Measurements from ENCODE around the gene CELF2.

The CELF2 gene

DNA sequence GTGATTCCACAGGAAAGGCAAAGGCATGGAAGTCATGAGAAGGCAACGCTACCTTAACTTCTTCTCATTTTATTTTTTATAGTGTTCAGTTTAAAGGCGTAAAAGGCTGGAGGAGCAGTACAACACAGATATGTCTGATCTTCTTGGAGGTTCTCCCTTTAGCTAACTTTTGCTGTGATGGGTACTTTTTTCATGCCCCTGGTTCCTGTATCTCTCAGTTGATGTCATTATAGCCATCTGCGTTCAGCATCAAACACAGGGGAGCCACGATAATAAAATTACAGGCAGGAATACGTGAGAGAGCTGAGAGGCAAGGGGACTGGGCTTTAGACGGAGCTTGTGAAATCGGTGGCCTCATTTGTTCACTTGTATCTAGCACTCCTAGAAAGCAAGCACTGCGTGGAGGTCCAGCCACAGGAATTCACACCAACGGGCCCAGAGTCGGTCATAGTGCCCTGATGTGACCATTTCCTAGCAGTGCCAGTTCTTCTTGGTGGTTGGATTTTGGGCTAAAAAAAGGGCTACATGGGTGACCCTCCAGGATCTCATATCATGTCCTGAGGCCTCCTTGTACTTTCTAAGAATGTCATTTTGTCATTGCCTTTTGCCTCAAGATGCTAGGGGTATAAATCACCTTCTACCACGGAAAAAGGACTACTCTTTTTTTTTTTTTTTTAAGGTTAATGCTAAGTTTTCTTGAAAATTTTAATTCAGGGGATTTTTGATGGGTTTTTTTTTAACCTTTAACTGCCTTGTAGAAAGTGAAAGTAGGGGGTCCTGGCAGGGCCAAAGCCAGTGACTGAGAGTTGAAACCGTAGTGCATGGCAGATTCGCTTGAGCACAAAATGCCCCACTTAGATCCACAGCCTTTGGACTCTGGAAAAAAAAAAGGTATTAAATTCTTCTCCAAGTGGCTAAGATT, 191.5 kb downstream of the CELF2 start:
- DNase-seq (ENCODE audit: low read depth): no peak
- H3K4me3 ChIP-seq (ENCODE audit: low read depth, low read length): no peak overlapping the region
- TF ChIP-seq, protein P1, sequence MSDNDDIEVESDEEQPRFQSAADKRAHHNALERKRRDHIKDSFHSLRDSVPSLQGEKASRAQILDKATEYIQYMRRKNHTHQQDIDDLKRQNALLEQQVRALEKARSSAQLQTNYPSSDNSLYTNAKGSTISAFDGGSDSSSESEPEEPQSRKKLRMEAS (IDR thresholded peaks at IDR 0.05; ENCODE audit: low read depth, low read length): no peak
- no peak for TF ChIP-seq POLR2A (IDR thresholded peaks at IDR 0.05; ENCODE audit: extremely low read depth, insufficient read length)
- TF ChIP-seq, protein P2, sequence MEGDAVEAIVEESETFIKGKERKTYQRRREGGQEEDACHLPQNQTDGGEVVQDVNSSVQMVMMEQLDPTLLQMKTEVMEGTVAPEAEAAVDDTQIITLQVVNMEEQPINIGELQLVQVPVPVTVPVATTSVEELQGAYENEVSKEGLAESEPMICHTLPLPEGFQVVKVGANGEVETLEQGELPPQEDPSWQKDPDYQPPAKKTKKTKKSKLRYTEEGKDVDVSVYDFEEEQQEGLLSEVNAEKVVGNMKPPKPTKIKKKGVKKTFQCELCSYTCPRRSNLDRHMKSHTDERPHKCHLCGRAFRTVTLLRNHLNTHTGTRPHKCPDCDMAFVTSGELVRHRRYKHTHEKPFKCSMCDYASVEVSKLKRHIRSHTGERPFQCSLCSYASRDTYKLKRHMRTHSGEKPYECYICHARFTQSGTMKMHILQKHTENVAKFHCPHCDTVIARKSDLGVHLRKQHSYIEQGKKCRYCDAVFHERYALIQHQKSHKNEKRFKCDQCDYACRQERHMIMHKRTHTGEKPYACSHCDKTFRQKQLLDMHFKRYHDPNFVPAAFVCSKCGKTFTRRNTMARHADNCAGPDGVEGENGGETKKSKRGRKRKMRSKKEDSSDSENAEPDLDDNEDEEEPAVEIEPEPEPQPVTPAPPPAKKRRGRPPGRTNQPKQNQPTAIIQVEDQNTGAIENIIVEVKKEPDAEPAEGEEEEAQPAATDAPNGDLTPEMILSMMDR (IDR thresholded peaks at IDR 0.05; ENCODE audit: low read depth, low read length): no peak
- TF ChIP-seq MYC (IDR thresholded peaks at IDR 0.05; ENCODE audit: low read depth, low read length): no peak

DNA sequence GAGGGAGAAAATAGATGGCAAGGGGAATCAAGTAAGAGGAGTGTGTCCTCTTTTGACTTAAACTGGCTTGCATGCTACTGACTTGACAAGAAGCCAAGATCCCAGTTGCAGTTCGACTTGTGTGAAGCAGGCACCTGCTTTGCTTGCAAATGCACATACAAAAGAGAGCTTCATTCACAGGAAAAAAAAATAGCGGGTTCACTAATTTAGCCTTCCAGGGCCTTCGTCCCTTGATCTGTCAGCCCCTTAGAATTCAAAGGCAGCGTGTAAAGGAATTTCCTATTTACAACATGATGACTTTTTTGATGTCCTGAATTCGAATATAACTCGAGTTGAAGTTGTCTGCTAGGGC, 192.1 kb downstream of the CELF2 start:
- DNase-seq (ENCODE audit: low read depth): no peak
- H3K4me3 ChIP-seq (ENCODE audit: low read depth, low read length): no peak overlapping the region
- no peak for TF ChIP-seq MYC (IDR thresholded peaks at IDR 0.05; ENCODE audit: low read depth, low read length)
- TF ChIP-seq POLR2A (IDR thresholded peaks at IDR 0.05; ENCODE audit: extremely low read depth, insufficient read length): no peak
- TF ChIP-seq, protein P2 (IDR thresholded peaks at IDR 0.05; ENCODE audit: low read depth, low read length): no peak
- TF ChIP-seq, protein P1 (IDR thresholded peaks at IDR 0.05; ENCODE audit: low read depth, low read length): no peak

DNA sequence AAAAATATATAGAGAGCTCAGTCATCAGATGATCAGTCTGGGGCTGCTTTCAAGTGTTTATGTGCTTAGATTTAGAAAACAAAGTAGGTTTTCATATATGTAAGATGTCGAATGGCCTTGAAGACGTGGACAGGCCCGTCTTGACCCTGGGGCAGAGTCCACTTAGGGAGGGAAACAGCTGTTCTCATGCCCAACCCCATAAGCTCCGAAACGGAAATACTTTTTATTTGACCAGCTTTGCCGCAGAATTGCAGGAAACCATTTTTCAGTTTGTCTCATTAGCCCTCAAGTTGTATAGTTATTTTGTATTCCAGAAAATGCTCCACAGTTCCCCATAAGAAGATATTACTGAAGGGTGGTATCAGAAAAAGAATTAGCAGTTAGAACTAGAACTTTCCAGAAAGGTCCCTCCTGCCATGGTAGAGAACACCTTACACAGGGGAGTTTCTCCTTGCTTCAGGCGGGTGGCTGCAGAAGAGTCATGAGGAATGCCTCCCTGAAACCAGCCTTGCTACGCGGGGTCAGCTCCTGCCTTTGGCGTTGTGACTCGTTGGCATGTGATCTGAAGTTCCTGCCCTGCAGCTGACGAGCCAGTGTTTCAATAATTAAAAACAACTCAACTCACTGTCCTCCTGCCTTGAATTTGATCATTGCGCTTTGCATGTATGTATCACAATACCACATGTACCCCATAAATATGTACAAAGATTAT, 192.7 kb downstream of the CELF2 start:
- H3K4me3 ChIP-seq (ENCODE audit: low read depth, low read length): no peak overlapping the region
- TF ChIP-seq, protein P2 (IDR thresholded peaks at IDR 0.05; ENCODE audit: low read depth, low read length): no peak
- TF ChIP-seq, protein P1 (IDR thresholded peaks at IDR 0.05; ENCODE audit: low read depth, low read length): no peak
- TF ChIP-seq POLR2A (IDR thresholded peaks at IDR 0.05; ENCODE audit: extremely low read depth, insufficient read length) (no peak), MYC (IDR thresholded peaks at IDR 0.05; ENCODE audit: low read depth, low read length) (no peak)
- peak; percentile 18 for DNase-seq (ENCODE audit: low read depth)

DNA sequence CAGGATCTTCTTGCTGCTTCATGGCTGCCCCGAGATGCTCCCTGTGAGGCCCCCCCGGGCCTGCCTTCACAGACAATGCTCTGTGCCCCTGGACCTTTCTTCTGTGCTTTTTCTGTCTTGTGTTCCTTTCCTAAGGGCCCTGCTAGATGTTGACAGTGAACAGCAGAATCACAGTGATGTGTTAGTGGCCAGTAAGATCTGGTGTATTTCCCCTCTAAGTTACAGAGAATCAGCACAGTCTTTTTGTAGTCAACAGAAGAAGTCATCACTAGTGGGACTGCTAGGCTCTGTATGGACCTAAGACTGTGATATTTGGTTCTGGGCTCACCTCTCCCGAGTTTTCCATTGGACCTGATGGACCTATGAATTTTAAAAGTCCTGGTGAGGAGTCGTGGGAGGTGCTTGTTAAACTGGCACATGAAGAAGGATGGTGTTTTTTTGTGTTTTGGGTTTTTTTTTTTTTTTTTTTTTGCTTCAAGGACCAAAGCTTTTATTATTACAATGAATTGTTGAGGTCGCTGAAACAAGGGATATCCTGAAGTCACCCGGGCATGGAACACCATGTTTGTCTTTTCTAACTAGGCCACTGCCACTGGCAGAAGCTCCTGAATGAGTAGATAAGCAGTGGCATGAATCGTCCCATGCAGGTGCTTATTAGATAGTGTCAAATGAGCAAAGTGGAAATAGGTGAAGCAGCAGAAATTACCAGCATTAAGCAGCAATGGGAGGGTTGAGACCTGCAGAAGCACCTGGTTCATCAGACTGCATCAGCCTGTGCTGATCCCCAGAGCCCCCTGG, 194.8 kb downstream of the CELF2 start:
- no peak overlapping the region for H3K4me3 ChIP-seq (ENCODE audit: low read depth, low read length)
- DNase-seq (ENCODE audit: low read depth): no peak
- no peak for TF ChIP-seq POLR2A (IDR thresholded peaks at IDR 0.05; ENCODE audit: extremely low read depth, insufficient read length)
- TF ChIP-seq, protein P2 (IDR thresholded peaks at IDR 0.05; ENCODE audit: low read depth, low read length): no peak
- no peak for TF ChIP-seq MYC (IDR thresholded peaks at IDR 0.05; ENCODE audit: low read depth, low read length)
- TF ChIP-seq, protein P1 (IDR thresholded peaks at IDR 0.05; ENCODE audit: low read depth, low read length): no peak

DNA sequence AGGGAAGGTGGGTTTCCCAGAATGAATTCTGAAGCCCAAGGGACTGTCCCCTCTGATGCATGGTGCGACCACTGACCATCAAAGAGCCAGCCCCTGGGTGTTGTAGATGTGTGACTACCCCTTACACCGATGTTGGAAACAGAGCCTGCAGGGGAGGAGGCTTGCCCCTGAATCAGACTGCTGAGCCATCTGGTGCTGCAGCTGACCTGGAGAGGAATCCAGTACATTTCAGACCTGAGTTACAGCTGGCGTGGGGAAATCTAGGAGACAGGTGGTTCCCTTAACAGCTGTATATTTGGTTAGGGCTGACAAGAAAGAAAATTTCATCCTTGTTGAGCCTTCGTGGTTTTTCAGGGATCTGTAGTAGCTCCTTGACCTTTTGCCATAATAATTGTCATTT, 195.5 kb downstream of the CELF2 start:
- TF ChIP-seq MYC (IDR thresholded peaks at IDR 0.05; ENCODE audit: low read depth, low read length): no peak
- TF ChIP-seq, protein P2 (IDR thresholded peaks at IDR 0.05; ENCODE audit: low read depth, low read length): no peak
- TF ChIP-seq POLR2A (IDR thresholded peaks at IDR 0.05; ENCODE audit: extremely low read depth, insufficient read length): no peak
- TF ChIP-seq, protein P1 (IDR thresholded peaks at IDR 0.05; ENCODE audit: low read depth, low read length): no peak
- no peak for DNase-seq (ENCODE audit: low read depth)
- no peak overlapping the region for H3K4me3 ChIP-seq (ENCODE audit: low read depth, low read length)

Measured in NB4 (cell line).